GM21737 (cell line): ENCODE results near the gene USP38.
A peak's percentile ranks its signal among the peaks of the same experiment; 100 is the strongest.
"Not testable (repeated sequence)": the region's sequence is repeated elsewhere in the genome, so short reads cannot be mapped to it uniquely, and the experiment has no call there.

Experiments used
- ATAC-seq: cut with Tn5 transposase; IDR thresholded peaks from one replicate; pipeline ENCODE4 v1.9.1; 2021; ENCODE audit warnings: mild to moderate bottlenecking, moderate library complexity; ENCODE audit not compliant: unreplicated experiment

The USP38 gene

GRCh38 chr4:143184503-143185252 is at the start of gene USP38:
Gene USP38 (plus strand): TSS chr4:143184917. CDS start chr4:143185451, 534 bp downstream.
- ATAC-seq: peak; percentile 68

- ATAC-seq: no peak
These were observed 49.4 kb upstream of the USP38 start for GRCh38 chr4:143135358-143135757.

GRCh38 chr4:143140696-143141095 is 44.0 kb upstream of the USP38 start:
- no peak for ATAC-seq

- ATAC-seq: no peak
These were observed 36.2 kb upstream of the USP38 start for GRCh38 chr4:143148521-143148920.

- ATAC-seq: no peak
These were observed 27.9 kb upstream of the USP38 start for GRCh38 chr4:143156853-143157252.

GRCh38 chr4:143163614-143164013 is 21.1 kb upstream of the USP38 start:
- no peak for ATAC-seq

- ATAC-seq: not testable (repeated sequence)
These were observed 18.0 kb upstream of the USP38 start for GRCh38 chr4:143166722-143167121.

GRCh38 chr4:143178923-143179322 is 5.8 kb upstream of the USP38 start:
- no peak for ATAC-seq

- no peak for ATAC-seq
These were observed 1.1 kb upstream of the USP38 start for GRCh38 chr4:143183513-143184216.

GRCh38 chr4:143184217-143184502 is 557 bp upstream of the USP38 start:
- ATAC-seq: peak; percentile 18

GRCh38 chr4:143185253-143186107 is 763 bp downstream of the USP38 start:
- ATAC-seq: peak; percentile 17

- ATAC-seq: no peak
These were observed 1.5 kb downstream of the USP38 start for GRCh38 chr4:143186212-143186611.

- no peak for ATAC-seq
These were observed 1.9 kb downstream of the USP38 start for GRCh38 chr4:143186649-143187048.

- no peak for ATAC-seq
These were observed 3.7 kb downstream of the USP38 start for GRCh38 chr4:143188136-143189088.

GRCh38 chr4:143189528-143189927 is 4.8 kb downstream of the USP38 start:
- ATAC-seq: peak; percentile 29

- ATAC-seq: no peak
These were observed 10.9 kb downstream of the USP38 start for GRCh38 chr4:143195581-143195980.

- no peak for ATAC-seq
These were observed 11.6 kb downstream of the USP38 start for GRCh38 chr4:143196323-143196722.

GRCh38 chr4:143199503-143199902 is 14.8 kb downstream of the USP38 start:
- no peak for ATAC-seq

GRCh38 chr4:143202824-143203223 is 18.1 kb downstream of the USP38 start:
- ATAC-seq: no peak

GRCh38 chr4:143203577-143203976 is 18.9 kb downstream of the USP38 start:
- ATAC-seq: no peak
